IPS DF 6.9 (cell line): ENCODE measurements around the gene ADGRG6.

Experiments used
- DNase-seq: peaks from one replicate; pipeline ENCODE4 v3.0.0-alpha.2; 2013; ENCODE audit warnings: low read depth, low spot score
- H3K27ac ChIP-seq: one replicate; pipeline ENCODE4 v1.5.1; 2013; ENCODE audit warnings: low read length, control low read depth
- H3K27me3 ChIP-seq: 2 replicates; pipeline ENCODE4 v1.6.1; 2013; ENCODE audit warnings: mild to moderate bottlenecking, low read length; ENCODE audit not compliant: control insufficient read depth, insufficient read depth
- H3K36me3 ChIP-seq: 2 replicates; pipeline ENCODE4 v1.6.1; 2013; ENCODE audit warnings: low read length; ENCODE audit not compliant: control insufficient read depth, insufficient read depth
- H3K4me1 ChIP-seq: 2 replicates; pipeline ENCODE4 v1.6.1; 2013; ENCODE audit warnings: low read length; ENCODE audit not compliant: control insufficient read depth, insufficient read depth
- H3K4me3 ChIP-seq: 2 replicates; pipeline ENCODE4 v1.5.1; 2013; ENCODE audit warnings: mild to moderate bottlenecking, low read length
- H3K9me3 ChIP-seq: 2 replicates; pipeline ENCODE4 v1.6.1; 2013; ENCODE audit warnings: low read length, inconsistent platforms; ENCODE audit not compliant: control insufficient read depth, insufficient read depth
- WGBS: extraction: QIAGEN DNeasy Blood & Tissue Kit; methylation state at CpG from one replicate; pipeline ENCODE4 v1.1.7; 2013; ENCODE audit warnings: mixed read lengths, missing lambda C conversion rate; ENCODE audit not compliant: insufficient read length, insufficient coverage; 5-methylcytosine and 5-hydroxymethylcytosine counted together

The ADGRG6 gene

DNA sequence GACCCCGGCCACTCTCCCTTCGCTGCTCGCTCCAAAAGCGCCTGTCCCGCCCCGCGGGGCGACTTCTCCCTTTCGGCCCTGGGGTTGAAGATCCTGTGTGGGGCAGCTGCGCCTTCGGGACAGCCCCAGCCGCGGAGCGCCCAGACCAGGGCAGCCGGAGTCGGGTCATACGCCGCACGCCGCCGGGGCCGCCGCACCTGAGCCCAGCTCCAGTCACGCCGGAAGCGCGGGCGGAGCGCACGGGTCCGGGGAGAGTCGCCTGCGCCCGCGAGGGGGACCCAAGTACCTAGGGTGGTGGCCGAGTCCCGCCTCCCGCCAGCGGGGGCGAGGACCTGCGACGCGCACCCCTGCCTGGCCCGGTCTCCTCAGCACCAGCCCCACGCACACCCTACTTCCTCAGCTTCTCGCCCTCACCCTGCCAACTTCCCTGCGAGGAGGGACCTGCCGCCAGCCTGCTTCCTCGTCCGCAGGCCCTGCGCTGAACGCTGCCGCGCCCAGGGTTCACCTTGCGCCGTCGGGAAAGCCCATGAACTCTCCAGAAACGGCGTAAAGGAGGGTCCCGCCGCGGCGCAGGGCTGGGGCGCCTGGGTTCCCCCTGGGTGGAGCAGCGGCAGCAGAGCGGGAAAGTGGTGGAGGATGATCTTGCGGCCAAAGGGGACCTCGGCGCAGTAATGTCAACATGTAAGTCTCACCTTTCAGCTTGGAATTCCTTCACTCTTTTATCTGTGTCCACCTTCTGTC, at the start of gene ADGRG6:
Gene ADGRG6 (plus strand): TSS at position 357 of the 741 bp plus-strand sequence. CDS start 323 bp downstream, at position 680.
- WGBS, result no CpG with 5 or more reads among the region's 69 CpGs
- H3K27me3 ChIP-seq, result peaks cover 4% of the 10 kb centered on the region; the same call in 1 of the 2 replicates
- no peaks in the 10 kb centered on the region for H3K36me3 ChIP-seq
- no peak for DNase-seq
- no peak within 1 kb of the TSS for H3K27ac ChIP-seq
- peak within 1 kb of the TSS; percentile 58; the same call in 1 of the 2 replicates for H3K4me3 ChIP-seq
- H3K9me3 ChIP-seq, result no peaks in the 10 kb centered on the region
- H3K4me1 ChIP-seq, result no peaks in the 10 kb centered on the region; the same call in 1 of the 2 replicates

DNA sequence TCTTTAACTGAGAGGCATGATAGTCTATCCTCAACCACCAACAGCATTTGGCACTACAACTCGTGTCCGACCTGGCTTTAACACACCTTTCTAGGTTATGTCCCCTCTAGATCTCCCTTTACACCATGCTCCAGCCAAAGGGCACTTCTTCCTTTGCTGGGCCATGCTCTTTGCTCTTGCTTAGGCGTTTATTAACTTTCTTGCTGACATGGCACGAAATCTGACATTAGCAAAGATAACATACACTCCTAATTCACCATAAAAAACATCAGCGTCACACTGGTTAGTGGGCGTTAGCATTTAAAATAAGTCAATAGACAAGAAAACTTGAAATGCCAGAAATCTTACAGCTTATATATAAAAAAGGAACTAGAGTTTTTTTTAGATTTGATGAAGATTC, 47.3 kb upstream of the ADGRG6 start:
- Histone ChIP-seq H3K9me3 (no peaks in the 10 kb centered on the region), H3K36me3 (no peaks in the 10 kb centered on the region), H3K4me3 (no peak overlapping the region), H3K4me1 (no peaks in the 10 kb centered on the region), H3K27ac (no peak overlapping the region), H3K27me3 (no peaks in the 10 kb centered on the region)
- no CpG with 5 or more reads among the region's 6 CpGs for WGBS
- no peak for DNase-seq

DNA sequence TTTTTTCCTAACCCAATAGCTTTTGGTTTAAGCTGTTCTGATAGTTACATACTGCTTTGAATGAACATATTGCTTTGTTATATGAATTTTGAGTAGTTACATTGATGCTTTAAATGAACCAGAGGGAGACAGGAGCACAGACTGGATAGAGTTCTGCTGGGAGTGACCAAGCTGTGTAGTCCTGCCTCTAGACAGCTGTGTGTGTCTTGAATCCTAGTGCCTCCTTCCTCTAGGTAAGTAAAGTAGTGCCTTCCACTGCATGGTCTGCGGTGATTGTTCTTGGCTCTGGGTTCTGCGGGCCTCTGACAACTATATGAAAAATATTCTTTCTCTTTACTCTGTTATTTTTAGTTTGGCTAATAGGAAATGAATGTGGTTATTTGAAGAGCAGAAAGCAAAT, 46.0 kb upstream of the ADGRG6 start:
- Histone ChIP-seq H3K27ac (no peak overlapping the region), H3K9me3 (no peaks in the 10 kb centered on the region), H3K4me3 (no peak overlapping the region), H3K27me3 (no peaks in the 10 kb centered on the region), H3K36me3 (no peaks in the 10 kb centered on the region), H3K4me1 (no peaks in the 10 kb centered on the region)
- no CpG with 5 or more reads among the region's 2 CpGs for WGBS
- no peak for DNase-seq

DNA sequence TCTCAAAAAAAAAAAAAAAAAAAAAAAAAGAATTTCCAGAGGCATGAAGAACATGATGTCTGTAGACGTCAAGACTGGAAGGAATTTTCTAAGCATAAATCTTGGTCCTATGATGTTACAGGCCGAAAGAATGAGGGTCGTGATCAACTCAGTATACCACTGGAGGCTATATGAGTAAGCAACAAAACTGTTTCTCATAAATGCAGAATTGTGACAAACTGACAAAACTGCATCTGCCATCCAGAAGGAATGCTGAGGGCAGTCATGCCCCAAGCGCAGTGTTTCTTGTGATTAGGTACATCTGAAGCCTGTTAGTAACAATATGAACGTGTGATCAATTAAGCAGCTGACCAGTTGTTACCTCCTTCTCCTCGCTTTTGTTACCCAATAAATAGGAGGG, 43.5 kb upstream of the ADGRG6 start:
- Histone ChIP-seq H3K36me3 (no peaks in the 10 kb centered on the region), H3K4me3 (no peak overlapping the region), H3K9me3 (no peaks in the 10 kb centered on the region), H3K27me3 (no peaks in the 10 kb centered on the region), H3K4me1 (no peaks in the 10 kb centered on the region), H3K27ac (no peak overlapping the region)
- no peak for DNase-seq
- no CpG with 5 or more reads among the region's 6 CpGs for WGBS

DNA sequence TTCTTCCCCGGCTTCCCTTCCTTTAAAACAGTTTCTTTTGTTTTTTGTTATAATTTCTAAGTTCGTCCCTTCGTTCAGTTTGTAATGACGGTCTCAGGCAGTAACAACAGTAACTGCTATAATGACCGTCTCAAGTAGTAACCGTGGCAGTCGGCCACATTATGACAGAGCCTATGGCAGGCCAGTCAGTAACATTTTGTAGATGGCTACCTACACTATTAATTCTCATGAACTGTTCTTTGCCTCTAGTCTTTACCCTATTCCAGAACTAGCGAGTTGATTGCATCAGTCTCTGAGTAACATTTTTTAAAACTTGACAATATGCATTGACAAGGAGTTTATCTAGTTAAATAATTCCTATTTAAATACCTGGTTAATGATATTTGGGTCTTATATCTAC, 43.0 kb upstream of the ADGRG6 start:
- Histone ChIP-seq H3K27ac (no peak overlapping the region), H3K4me1 (no peaks in the 10 kb centered on the region), H3K4me3 (no peak overlapping the region), H3K36me3 (no peaks in the 10 kb centered on the region), H3K27me3 (no peaks in the 10 kb centered on the region), H3K9me3 (no peaks in the 10 kb centered on the region)
- no peak for DNase-seq
- WGBS, result no CpG with 5 or more reads among the region's 8 CpGs

DNA sequence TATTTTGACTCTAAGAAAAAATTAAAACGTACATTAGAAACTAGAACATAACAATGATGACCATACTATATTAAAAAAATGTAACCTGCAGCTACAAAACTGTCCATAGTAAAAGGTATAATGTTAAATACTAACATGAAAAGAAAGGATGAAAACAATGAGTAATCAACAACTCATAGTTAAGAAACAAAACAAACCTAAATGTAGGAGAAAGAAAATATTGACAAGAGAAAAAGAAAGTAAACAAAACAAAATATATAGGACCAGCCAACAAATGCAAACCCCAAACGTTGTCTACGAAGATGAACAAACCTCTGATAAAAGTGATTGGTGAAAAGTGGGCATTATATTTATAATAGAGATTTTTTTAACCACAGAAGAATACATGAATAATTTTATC, 41.1 kb upstream of the ADGRG6 start:
- WGBS, result no CpG with 5 or more reads among the region's 3 CpGs
- Histone ChIP-seq H3K9me3 (no peaks in the 10 kb centered on the region), H3K4me1 (no peaks in the 10 kb centered on the region), H3K36me3 (no peaks in the 10 kb centered on the region), H3K27ac (no peak overlapping the region), H3K4me3 (no peak overlapping the region), H3K27me3 (no peaks in the 10 kb centered on the region)
- DNase-seq, result no peak

DNA sequence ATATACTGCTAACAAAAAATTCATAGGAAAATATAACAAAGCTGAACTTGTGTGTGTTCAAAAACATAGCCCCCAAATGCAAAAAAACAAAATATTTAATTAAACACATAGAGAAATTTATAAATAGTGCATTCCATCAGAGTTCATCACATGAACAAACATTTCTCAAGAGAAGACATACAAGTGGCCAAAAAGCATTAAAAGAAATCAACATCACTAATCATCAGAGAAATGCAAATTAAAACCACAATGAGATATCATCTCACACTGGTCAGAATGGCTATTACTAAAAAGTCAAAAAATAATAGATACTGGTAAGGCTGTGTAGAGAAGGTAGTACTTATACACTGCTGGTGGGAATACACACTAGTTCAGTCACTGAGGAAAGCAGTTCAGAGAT, 39.6 kb upstream of the ADGRG6 start:
- Histone ChIP-seq H3K27ac (no peak overlapping the region), H3K4me1 (no peaks in the 10 kb centered on the region), H3K36me3 (no peaks in the 10 kb centered on the region), H3K27me3 (no peaks in the 10 kb centered on the region), H3K9me3 (no peaks in the 10 kb centered on the region), H3K4me3 (no peak overlapping the region)
- DNase-seq, result no peak

DNA sequence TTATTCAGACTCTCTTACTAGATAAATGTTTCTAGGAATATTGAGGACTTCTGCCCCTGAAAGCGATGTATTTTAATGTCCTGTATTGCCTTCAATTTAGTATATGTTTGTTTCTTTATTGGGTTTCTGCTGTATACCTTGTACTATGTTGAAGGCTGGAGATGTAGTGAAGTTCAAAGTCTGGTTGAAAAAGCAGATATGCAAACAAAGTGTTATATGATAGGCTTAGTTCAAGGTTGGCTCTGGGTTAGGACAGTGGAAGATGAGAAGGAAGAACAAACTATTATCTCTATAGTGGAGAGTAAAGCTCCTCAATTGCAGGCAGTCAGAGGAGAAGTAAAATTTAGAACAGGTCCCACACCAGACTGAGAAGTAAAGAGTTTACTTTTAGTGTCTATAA, 36.3 kb upstream of the ADGRG6 start:
- Histone ChIP-seq H3K36me3 (no peaks in the 10 kb centered on the region), H3K4me1 (no peaks in the 10 kb centered on the region), H3K9me3 (no peaks in the 10 kb centered on the region), H3K27ac (no peak overlapping the region), H3K4me3 (no peak overlapping the region), H3K27me3 (no peaks in the 10 kb centered on the region)
- WGBS, result no CpG with 5 or more reads among the region's 1 CpG
- no peak for DNase-seq

DNA sequence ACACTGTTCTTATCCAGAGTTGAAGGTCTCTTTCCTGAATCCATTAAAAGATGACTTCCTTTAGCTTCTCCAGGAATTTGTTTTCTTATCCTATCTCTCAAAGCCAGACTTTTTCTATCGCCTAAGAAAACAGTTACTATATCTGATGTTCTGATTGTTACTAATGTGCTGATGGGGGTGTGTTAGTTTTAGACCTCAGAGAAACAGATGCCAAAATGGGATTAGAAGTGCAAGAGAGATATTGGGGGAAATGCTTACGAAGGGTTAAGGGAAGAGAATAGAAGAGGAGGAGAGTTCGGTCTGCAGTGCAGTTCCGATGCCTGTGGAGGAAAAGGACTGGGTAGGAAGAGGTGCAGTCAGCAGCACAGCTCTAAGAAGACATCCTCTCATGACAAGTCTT, 35.7 kb upstream of the ADGRG6 start:
- DNase-seq, result no peak
- Histone ChIP-seq H3K4me1 (no peaks in the 10 kb centered on the region), H3K4me3 (no peak overlapping the region), H3K27ac (no peak overlapping the region), H3K27me3 (no peaks in the 10 kb centered on the region), H3K36me3 (no peaks in the 10 kb centered on the region), H3K9me3 (no peaks in the 10 kb centered on the region)
- 100% methylated on average over 1 of the region's 4 CpGs for WGBS

DNA sequence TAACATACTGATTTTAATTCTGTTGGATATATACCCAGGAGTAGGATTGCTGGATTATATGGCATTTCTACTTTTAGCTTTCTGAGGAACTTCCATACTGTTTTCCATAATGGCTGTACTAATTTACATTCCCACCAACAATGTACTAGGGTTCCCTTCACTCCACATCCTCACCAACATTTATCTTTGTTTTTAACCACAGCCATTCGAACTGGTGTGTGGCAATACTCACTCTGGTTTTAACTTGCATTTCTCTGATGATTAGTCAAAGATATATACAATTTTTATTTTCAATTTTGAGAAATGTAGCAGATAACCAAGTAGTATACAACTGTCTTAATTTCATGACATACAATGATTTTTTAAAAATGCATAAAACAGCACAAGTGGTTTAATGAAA, 30.3 kb upstream of the ADGRG6 start:
- no peaks in the 10 kb centered on the region; the same call in 1 of the 2 replicates for H3K4me1 ChIP-seq
- no peak for DNase-seq
- no peaks in the 10 kb centered on the region for H3K36me3 ChIP-seq
- no peaks in the 10 kb centered on the region for H3K9me3 ChIP-seq
- no peaks in the 10 kb centered on the region for H3K27me3 ChIP-seq
- no peak overlapping the region for H3K27ac ChIP-seq
- no peak overlapping the region for H3K4me3 ChIP-seq
- WGBS, result no CpG with 5 or more reads among the region's 1 CpG

DNA sequence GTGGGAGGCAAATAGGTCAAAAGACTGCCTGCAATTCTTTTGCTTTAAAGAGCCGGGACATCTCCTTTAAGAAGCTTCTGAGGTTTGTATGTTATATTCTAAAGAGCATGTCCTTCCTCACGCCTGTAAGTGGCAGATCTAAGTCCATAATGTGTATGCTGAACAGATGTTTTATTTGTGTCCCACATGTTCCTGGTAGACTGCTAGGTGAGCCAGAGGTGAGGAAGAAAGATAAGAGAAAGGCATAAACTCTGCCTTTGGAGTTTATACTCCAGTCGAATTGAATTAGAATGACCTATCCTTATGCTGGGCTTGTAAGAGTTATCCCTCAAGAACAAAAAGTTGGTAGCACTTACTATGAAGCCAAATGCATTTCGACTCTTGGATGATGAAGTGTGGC, 27.2 kb upstream of the ADGRG6 start:
- no CpG with 5 or more reads among the region's 4 CpGs for WGBS
- H3K27ac ChIP-seq, result no peak overlapping the region
- no peaks in the 10 kb centered on the region for H3K9me3 ChIP-seq
- DNase-seq, result no peak
- no peaks in the 10 kb centered on the region for H3K36me3 ChIP-seq
- H3K4me1 ChIP-seq, result no peaks in the 10 kb centered on the region; the same call in 1 of the 2 replicates
- H3K4me3 ChIP-seq, result no peak overlapping the region
- no peaks in the 10 kb centered on the region for H3K27me3 ChIP-seq
